ENCODE measurements around the gene FN3K.
"Not testable (repeated sequence)": the region's sequence is repeated elsewhere in the genome, so short reads cannot be mapped to it uniquely, and the experiment has no call there.

Gene FN3K

DNA sequence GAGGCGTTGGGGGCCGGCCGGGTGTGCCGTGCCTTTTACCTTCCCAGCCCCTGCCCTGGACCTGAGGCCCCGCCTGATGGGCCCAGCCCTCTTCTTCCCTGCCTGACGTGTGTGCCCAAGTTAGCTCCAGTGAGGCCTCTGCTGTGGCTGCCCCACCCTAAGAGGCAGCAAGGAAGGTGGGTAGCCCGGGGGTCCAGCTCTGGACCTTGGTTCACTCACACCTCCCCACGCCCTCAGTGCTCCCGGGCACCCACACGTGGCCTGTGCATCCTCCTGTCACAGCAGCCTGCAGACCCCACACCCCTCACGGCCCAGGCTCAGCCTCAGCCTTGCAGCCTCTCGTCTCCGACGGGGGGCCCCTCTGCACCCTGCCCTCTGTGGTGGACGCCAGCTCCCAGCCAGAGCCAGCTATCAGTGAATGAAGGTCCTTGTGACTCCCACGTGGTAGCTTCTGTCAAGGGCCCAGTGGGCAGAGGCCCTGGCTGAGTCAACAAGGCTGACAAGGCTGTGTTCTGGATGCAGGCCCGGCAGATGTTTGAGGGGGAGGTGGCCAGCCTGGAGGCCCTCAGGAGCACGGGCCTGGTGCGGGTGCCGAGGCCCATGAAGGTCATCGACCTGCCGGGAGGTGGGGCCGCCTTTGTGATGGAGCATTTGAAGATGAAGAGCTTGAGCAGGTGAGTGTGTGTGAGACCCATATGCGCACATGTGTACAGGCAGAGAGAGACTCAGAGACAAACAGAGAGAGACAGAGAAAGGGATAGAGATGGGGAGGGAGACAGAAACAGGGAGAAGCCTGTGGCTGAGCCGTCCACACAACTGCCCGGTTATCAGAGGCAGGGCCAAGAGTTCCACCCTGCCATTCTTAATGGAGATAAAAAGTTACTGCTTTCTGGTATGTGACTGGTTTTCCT is 2.8 kb downstream of the FN3K start:
- no peak for DNase-seq

DNA sequence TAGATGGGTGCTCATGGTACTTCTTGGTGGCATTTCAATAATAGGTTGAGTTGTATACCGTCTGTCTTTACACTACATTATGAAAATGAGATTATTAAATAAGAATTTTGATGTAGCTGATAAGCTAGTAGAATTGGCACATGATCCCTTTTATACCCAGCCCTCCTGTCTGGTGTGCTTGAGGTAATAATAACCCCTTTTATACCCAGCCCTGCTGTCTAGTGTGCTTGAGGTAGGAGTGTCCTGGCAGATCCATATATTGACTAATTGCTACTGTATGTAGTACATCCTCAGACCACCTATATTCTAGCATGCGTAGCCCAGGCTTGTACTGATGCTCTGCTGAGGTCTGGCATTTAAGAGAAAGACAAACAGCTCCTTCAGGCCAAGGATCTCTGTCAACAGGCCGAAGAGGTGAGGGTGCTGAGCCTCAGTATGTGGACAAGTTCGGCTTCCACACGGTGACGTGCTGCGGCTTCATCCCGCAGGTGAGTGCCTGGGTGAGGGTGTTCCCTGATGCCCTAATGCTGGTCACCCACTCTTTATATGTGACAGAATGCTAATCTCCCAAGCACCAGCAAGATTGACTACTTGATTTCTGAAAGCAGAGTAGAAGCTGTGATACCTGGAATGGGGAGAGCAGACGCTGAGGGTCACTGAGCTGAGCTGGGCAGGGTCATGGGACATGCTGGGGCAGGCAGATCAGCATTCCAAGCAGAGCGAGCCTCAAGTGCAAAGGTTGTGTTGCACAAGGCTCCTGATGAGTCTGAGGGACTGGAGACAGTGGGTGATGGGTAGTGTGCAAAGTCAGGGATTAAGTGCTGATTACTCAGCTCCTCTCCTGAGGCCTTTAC is 5.7 kb downstream of the FN3K start:
- DNase-seq = no peak

DNA sequence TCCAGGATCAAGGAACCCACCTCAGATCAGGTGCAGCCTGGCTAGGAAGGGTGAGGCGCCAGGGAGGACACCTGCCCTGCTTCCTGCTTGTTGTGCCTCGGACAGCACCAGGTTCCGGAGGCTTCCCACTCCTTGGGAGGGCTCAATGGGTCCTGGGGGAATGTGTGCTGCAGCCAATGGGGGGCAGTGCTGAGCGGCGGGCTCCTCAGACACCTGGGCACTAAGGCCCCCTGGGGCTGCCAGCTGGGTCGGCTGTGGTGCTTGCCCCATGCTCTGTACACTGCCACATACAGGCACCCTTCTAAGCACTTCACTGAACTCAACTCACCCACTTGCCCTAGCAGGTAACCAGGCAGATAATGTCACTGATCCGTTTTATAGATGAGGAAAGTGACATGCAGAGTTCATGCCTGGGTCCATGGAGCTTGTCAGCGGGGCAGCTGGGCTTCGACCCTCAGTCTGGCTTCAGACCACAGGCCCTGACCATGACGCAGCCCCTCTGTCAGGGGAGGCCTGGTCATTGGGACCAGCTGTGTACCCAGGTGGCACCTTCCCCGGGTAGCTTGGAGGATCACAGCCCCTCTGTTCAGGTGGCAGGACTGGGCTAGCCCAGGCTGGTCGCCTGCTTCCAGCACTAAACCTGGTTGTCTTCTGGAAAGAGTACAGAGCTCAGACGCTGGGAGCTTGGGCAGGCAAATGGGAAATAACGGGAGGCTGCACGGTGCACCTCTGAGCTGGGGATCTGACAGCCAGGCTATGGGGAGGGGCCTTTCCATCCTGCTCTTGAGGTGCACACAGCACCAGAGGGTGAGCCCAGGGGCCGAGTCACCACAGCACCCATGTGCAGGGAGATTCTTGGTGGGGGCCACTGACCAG is 8.2 kb downstream of the FN3K start:
- DNase-seq = no peak

DNA sequence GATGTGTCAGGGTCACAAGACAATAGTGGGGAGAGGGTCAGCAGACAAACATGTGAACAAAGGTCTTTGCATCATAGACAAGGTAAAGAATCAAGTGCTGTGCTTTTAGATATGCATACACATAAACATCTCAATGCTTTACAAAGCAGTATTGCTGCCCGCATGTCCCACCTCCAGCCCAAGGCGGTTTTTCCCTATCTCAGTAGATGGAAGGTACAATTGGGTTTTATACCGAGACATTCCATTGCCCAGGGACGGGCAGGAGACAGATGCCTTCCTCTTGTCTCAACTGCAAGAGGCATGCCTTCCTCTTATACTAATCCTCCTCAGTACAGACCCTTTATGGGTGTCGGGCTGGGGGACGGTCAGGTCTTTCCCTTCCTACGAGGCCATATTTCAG is 9.3 kb downstream of the FN3K start:
- DNase-seq = not testable (repeated sequence)

DNA sequence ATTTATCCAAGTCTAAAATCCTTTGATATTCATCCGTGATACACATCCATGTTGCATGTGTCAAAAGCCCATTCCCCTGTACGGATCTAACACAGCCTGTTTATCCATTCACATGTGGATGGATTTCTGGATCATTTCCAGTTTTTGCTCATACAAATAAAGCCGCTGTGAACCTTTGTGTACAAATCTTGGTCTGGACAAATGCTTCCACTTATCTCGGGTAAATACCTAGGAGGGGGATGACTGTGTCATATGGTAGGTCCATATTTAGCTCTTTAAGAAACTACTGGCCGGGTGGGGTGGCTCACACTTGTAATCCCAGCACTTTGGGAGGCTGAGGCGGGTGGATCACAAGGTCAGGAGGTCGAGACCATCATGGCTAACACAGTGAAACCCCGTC is 10.1 kb downstream of the FN3K start:
- no peak for DNase-seq

DNA sequence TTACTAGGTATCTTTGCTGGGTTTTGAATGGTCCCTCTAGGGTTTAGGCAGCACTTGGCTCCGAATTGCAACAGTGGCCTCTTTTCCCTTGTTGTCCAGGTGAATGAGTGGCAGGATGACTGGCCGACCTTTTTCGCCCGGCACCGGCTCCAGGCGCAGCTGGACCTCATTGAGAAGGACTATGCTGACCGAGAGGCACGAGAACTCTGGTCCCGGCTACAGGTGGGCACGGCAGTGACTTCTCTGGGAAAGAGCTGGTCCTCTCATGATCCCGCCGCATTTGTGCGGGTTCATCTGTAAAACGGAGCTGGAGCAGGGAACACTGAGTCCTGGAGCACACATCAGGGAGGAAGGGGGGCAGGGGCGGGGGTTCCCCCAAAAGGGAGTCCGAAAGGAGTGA is 13.3 kb downstream of the FN3K start:
- DNase-seq = no peak

DNA sequence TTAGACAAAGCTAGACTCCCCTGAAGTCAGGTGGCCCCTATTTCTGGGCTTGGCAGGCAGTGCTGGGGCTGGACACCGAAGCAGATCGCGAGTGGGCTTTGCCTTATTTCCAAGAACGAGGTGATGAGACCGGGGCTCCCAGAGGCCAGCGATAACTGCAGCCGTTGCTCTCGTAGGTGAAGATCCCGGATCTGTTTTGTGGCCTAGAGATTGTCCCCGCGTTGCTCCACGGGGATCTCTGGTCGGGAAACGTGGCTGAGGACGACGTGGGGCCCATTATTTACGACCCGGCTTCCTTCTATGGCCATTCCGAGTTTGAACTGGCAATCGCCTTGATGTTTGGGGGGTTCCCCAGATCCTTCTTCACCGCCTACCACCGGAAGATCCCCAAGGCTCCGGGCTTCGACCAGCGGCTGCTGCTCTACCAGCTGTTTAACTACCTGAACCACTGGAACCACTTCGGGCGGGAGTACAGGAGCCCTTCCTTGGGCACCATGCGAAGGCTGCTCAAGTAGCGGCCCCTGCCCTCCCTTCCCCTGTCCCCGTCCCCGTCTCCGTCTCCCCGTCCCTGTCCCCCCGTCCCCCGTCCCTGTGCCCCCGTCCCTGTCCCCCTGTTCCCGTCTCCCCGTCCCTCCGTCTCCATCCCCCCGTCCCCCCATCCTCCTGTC is 15.0 kb downstream of the FN3K start:
- DNase-seq = no peak

DNA sequence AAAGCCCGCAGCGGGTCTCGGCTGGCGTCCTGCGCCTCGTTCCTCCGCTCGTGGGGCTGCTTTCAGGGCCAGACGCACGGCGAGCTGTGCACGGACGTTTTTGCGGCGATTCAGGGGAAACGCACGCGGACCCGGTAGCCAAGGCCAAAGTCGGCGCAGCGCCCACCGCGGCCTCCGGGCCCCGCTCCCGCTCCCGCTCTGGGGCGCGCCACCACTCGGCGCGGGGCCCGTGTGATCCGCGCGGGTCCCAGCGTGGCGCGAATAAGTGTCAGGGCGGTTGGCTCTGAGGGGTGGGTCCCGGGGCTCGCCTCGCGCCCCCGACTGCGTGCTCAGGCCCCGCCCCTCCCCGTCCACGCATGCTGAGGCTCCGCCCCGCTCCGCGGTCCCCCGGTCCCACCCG is 15.8 kb downstream of the FN3K start:
- no peak for DNase-seq

DNA sequence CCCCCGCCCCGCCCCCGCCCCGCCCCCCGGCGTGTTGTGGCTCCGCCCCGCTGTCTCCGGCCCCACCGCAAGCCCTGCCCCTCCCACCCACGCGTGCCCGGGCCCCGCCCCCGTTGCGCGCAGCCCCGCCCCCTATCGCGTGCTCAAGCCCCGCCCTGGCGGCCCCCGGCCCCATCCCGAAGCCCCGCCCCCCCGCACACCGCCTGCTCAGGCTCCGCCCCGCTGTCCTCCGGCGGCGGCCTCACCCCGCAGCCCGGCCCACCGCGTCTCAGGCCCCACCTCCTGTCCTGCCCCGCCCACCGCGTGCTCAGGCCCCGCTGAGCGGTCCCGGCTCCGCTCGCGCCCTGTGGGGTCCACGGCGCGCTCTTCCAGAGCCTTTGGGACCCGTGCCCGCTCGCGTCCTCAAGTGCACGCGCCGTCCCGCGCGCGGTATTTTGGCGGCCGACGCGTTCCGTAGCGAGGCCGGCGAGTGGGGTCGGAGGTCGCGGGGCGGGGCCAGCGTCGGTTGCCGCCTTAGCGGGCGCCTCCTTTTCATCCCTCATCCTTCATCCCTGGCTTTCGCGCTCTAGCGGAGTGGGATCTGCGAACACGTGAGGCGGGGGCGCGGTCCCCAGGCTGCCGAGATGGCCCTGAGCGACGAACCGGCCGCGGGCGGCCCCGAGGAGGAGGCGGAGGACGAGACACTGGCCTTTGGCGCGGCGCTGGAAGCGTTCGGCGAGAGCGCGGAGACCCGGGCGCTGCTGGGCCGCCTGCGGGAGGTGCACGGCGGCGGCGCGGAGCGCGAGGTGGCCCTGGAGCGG is 16.4 kb downstream of the FN3K start, which contains the start of gene TBCD:
Gene TBCD (plus strand): TSS at position 495 of the 800 bp plus-strand sequence. CDS start 129 bp downstream, at position 624.
- DNase-seq = peak; percentile 83 to 87

DNA sequence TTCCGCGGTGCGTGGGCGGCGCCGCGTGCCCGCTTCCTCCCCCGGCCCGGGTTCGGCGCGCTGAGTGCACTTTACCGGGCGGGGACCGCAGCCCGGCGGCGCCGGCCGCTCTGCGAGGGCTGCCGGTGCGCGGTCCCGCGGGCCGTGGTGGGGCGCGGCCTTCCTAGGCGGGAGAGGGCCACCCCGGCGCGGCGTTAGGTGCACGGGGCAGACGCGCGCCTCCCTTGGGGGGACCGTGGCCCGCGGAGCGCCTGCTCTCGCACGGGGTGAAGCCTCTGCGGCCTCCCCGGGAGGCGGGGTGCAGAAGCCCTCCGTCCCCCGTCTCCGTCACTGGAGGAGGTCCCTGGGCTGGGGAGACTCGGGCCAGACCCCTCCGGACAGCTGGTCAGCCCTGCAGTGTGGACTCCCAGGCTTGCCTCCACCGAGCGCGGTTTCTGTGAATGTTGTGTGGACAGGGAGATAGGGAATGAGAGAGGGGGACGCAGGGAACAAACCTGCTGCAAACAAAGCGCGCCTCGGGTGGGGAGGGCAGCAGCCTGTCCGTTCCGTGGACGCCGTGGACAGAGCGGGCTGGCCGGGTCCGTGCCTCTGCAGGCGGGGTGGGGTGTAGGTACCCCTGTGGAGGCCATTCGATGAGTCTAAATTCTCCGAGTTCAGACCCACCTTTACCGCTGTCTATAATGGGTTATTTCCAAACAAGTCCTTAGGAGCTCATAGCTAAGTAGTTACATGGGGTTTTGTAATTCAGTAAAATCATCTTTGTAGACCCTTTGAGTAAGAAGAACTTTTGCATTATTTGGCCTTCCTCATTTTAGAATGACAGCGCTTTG is 17.2 kb downstream of the FN3K start:
- peak; percentile 3 to 26 for DNase-seq

DNA sequence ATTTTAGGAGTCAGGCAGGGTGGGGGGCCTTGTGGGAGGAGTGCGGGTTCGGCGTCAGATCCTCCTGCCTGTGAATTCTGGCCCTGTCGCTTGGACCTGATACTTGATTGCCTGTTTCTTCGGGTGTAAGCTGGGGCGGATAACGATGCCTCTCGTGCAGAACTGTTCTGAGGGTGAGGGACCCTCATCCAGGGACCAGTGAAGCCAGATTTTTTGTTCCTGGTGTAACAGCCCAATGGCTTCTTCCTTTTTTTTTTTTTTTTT is 17.7 kb downstream of the FN3K start:
- no peak for DNase-seq

DNA sequence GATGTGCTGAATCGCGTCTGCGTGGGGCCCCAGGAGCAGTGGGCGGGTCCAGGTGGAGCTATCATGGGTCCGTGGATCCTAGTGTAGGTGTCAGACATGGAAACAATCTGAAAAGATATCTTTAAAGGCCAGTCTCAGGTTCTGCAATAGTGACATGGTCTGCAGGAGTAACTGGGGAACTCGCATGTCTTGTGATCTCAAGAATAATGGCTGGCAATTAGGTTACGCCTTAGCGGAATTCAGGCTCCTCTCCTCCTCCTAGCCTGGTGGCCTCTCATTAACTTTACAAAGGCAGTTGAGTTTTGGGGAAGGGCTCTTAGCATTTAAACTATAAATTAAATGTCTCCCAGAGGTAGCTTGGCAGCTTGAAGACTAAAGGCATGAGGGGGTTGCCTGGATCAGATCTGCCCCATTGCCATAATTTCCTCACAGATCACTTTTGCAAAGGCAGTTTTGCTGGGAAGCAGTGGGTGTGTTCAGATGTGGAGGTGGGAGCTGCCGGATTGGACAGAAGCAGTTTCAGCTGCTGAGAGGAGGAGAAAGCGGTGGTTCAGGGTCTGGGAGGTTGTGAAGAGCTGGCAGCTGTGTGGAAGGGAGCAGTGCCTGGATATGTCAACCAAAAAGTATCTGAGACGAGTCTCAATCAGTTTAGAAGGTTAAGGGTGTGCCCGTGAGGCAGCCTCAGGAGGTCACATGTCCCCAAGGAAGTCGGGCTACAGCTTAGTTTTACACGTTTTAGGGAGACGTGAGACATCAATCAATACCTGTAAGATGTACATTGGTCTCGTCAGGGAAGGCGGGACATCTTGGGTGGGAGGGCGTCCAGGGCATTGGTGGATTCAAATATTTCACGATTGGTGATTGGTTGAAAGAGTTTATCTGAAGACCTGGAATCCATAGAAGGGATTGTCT is 19.1 kb downstream of the FN3K start:
- DNase-seq = no peak

DNA sequence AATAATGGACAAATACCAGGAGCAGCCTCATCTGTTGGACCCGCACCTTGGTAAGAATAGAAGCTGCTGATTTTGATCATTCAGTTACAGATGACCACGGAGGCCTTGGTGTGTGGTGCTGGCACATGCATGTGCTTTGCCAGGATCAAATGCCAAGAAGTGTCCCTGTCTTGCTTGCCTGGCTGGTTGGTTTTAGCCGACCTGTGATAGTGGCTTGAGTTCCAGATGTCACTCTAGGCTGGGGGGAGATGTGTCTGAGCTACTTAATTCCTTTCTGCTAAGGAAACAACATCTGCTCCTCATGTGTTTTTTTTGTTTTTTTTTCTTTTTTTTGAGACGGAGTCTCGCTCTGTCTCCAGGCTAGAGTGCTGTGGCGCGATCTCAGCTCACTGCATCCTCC is 20.8 kb downstream of the FN3K start:
- DNase-seq = no peak

DNA sequence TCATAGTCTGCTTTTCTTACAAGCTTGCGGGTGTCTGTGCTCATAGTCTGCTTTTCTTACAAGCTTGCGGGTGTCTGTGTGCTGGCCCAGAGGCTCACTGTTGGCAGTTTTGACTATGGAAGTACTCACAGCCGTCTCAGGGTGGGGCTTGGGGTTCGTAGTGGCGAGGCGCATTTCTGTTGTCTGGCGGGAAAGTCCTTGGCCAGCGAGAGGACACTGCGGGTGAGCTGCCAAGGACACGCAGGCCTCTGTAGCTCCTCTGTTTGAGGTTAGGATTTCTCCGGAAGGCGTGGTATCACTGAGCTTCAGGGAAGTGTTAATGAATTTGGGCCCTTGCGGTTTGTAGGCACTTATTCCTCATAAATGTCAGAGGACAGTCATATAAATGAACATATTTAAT is 30.0 kb downstream of the FN3K start:
- no peak for DNase-seq

DNA sequence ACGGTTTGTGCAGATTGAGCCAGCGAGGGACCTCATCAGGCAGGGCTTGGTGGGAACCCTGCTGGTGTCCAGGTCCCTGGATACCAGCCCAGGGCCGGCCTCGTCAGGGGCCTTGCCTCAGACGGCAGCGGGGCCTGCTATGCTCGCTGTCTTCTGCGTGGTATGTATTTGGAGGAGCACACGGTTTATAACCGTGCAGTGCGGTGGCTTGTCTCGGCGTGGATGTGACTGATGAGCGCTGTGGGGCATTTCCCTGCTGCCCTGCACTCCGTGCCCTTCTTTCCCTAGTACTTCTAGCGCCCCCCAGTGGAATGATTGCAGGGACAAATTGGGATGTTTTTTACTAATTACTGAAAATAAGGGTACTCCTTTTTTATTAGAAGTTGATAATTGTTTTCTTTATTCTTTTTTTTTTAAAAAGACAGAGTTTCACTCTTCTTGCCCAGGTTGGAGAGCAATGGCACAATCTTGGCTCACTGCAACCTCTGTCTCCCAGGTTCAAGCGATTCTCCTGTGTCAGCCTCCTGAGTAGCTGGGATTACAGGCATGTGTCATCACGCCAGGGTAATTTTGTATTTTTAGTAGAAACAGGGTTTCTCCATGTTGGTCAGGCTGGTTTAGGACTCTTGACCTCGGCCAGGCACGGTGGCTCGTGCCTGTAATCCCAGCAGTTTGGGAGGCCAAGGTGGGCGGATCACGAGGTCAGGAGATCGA is 31.8 kb downstream of the FN3K start:
- DNase-seq = peak; percentile 58 to 59

DNA sequence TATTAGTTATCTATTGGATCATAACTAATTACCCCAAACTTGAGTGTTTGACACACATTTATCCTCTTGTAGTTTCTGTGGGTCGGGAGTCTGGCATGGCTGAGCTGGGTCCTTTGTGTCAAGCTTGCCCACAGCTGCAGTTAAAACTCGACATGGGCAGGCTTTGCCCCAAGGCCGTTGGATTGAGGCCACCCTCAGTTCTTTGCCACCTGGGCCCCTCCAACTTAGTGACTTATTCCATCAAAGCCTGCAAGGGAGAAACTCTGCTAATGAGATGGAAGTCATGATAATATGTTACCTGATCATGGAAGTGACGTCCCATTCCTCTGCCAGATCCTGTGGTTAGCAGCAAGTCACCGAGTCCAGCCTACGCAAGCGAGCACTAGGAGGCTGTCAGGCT is 33.6 kb downstream of the FN3K start:
- no peak for DNase-seq

DNA sequence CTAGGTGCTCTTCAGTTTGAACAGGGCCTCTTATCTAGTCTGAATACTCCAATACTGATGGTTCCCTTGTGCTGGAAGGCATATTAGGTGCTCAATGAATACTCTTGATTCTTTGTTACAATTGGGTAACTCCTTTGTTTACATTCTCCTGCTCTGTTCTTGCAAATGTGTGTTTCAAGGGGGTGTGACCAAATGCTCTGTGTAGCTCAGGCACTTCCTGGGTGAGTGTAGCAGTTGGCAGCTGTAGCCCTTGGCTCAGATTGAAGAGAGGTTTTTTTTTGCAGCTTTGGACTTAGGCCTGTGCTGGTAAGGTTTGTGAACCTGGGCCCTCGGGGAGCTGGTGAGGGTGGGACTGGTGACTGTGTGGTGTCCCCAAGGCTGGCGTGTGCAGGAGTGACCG is 36.6 kb downstream of the FN3K start:
- DNase-seq = no peak

DNA sequence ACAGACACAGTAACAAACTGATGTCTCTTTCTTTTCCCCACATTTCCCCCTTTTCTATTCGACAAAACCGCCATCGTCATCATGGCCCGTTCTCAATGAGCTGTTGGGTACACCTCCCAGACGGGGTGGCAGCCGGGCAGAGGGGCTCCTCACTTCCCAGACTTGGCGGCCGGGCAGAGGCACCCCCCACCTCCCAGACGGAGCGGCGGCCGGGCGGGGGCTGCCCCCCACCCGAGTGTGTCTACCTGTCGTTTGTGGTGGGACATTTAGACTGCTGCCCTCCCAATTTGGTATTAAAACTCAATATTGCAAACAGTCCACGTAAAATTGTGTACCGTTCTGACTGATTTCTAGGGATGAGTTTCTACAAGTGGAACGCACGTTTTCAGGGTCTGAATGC is 39.0 kb downstream of the FN3K start:
- not testable (repeated sequence) for DNase-seq
